H1 (cell line): ENCODE measurements around the gene BSDC1.

Source experiments
- BRCA1 ChIP-seq: IDR thresholded peaks from 2 replicates; pipeline ENCODE4 v1.6.1; 2012; ENCODE audit warnings: low read depth, low read length, improper control_type of control experiment
- CBX5 ChIP-seq: fragments of 300-800, 300-1000 bp; sonication (generic); IDR thresholded peaks from 2 replicates; pipeline ENCODE4 v1.7.1; 2016; ENCODE audit warnings: antibody characterized with exemption, low read length, low read depth
- CTCF ChIP-seq, 3 experiments: IDR thresholded peaks; 1 replicate in 2 of 3; 2 replicates in 1 of 3; pipeline versions ENCODE4 v1.5.1 to v1.6.1; 2011; ENCODE audit warnings: low read length in 3 of 3, mild to moderate bottlenecking in 3 of 3, inconsistent platforms in 2 of 3, low read depth in 1 of 3, moderate library complexity in 1 of 3; ENCODE audit not compliant: insufficient read depth in 1 of 3; ENCODE audit errors: control extremely low read depth in 1 of 3
- EGR1 ChIP-seq: IDR thresholded peaks from 2 replicates; pipeline ENCODE4 v1.6.1; 2011; ENCODE audit warnings: low read depth, low read length, borderline replicate concordance
- EZH2 ChIP-seq: fragments of 200-600 bp; sonication (generic); IDR thresholded peaks from 2 replicates; pipeline ENCODE4 v1.7.1; 2012; ENCODE audit warnings: low read depth, mild to moderate bottlenecking, moderate library complexity, low read length, inconsistent platforms; ENCODE audit not compliant: severe bottlenecking
- GABPA ChIP-seq: IDR thresholded peaks from 2 replicates; pipeline ENCODE4 v1.6.1; 2011; ENCODE audit warnings: mild to moderate bottlenecking, low read length, moderate library complexity, borderline replicate concordance; ENCODE audit not compliant: insufficient read depth
- HDAC2 ChIP-seq, 2 experiments: fragments of 300-600 bp in 1 of 2; sonication (generic) in 1 of 2; IDR thresholded peaks; 2 replicates each; pipeline ENCODE4 v1.6.1; 2011 to 2012; ENCODE audit warnings: low read depth in 2 of 2, low read length in 2 of 2, mild to moderate bottlenecking in 2 of 2, moderate library complexity in 2 of 2, borderline replicate concordance in 1 of 2, inconsistent platforms in 1 of 2
- JUN ChIP-seq: IDR thresholded peaks from 2 replicates; pipeline ENCODE4 v1.6.1; 2011; ENCODE audit warnings: low read depth, mild to moderate bottlenecking, improper control_type of control experiment, low read length
- KDM1A ChIP-seq: fragments of 200-600, 300-600 bp; sonication (generic); IDR thresholded peaks from 2 replicates; pipeline ENCODE4 v1.7.1; 2016; ENCODE audit warnings: mild to moderate bottlenecking, low read length, borderline replicate concordance
- MAFK ChIP-seq: IDR thresholded peaks from 2 replicates; pipeline ENCODE4 v1.6.1; 2012; ENCODE audit warnings: low read depth, mild to moderate bottlenecking, improper control_type of control experiment, low read length
- POLR2A ChIP-seq, 2 experiments: IDR thresholded peaks; 1 replicate in 1 of 2; 2 replicates in 1 of 2; pipeline ENCODE4 v1.6.1; 2011; ENCODE audit warnings: low read depth in 2 of 2, low read length in 2 of 2, mild to moderate bottlenecking in 2 of 2; ENCODE audit errors: control extremely low read depth in 1 of 2
- RNF2 ChIP-seq: fragments of 200-900, 300-1000 bp; sonication (generic); IDR thresholded peaks from 2 replicates; pipeline ENCODE4 v1.7.1; 2016; ENCODE audit warnings: borderline replicate concordance, low read depth, mild to moderate bottlenecking, antibody characterized with exemption, low read length; ENCODE audit not compliant: poor library complexity, severe bottlenecking; ENCODE audit errors: missing control alignments
- SP1 ChIP-seq: IDR thresholded peaks from 2 replicates; pipeline ENCODE4 v1.6.1; 2011; ENCODE audit warnings: low read depth, low read length
- TAF1 ChIP-seq: IDR thresholded peaks from 2 replicates; pipeline ENCODE4 v1.6.1; 2011; ENCODE audit warnings: mild to moderate bottlenecking, low read depth, low read length

- TF ChIP-seq HDAC2 (IDR thresholded peaks at IDR 0.05; ENCODE audit: borderline replicate concordance in 1 of 2, low read depth in 2 of 2, low read length in 2 of 2) (no peak), SP1 (no peak), BRCA1 (no peak), EZH2 (no peak), CTCF (IDR thresholded peaks at IDR 0.05; ENCODE audit: control extremely low read depth in 1 of 3, insufficient read depth in 1 of 3, low read depth in 1 of 3, low read length in 3 of 3) (no peak), CBX5 (no peak), GABPA (no peak), JUN (no peak), KDM1A (no peak), TAF1 (no peak), RNF2 (no peak), EGR1 (no peak), MAFK (no peak), POLR2A (IDR thresholded peaks at IDR 0.05; ENCODE audit: control extremely low read depth in 1 of 2, low read depth in 2 of 2, low read length in 2 of 2) (no peak)
Measured at GRCh38 chr1:32353431-32353830, 40.8 kb downstream of the BSDC1 start.
